CD14-positive monocyte (primary cell): ENCODE measurements around the gene GRB7. TPM values are rescaled to one million over a fixed set of nuclear protein-coding genes. Genes with fewer than 3 reads are reported as not detected.

ENCODE experiments used
- DNase-seq, 3 donors: peaks; one replicate each; pipeline ENCODE4 v3.0.0-alpha.2; 2011 to 2022
- H2AFZ ChIP-seq: 2 replicates; pipeline ENCODE4 v1.6.0; 2012; ENCODE audit warnings: mild to moderate bottlenecking, low read depth, low read length, inconsistent platforms; ENCODE audit not compliant: insufficient read depth, poor library complexity, severe bottlenecking
- H3K27ac ChIP-seq, 2 donors: 1 replicate in 1 of 2; 2 replicates in 1 of 2; pipeline ENCODE4 v1.5.1; 2012 to 2013; ENCODE audit warnings: low read length in 2 of 2, control low read depth in 1 of 2, inconsistent platforms in 1 of 2, low read depth in 1 of 2, mild to moderate bottlenecking in 1 of 2
- H3K27me3 ChIP-seq, 2 donors: one replicate each; pipeline versions ENCODE4 v1.6.0 to v1.6.1; 2011 to 2013; ENCODE audit warnings: low read length in 2 of 2; ENCODE audit not compliant: control insufficient read depth in 2 of 2, insufficient read depth in 2 of 2
- H3K36me3 ChIP-seq, 2 donors: replicated peaks in 1 of 2; 1 replicate in 1 of 2; 2 replicates in 1 of 2; pipeline versions ENCODE4 v1.5.1 to v1.6.1; 2012 to 2013; ENCODE audit warnings: low read length in 2 of 2, control low read depth in 1 of 2, inconsistent platforms in 1 of 2, mild to moderate bottlenecking in 1 of 2; ENCODE audit not compliant: insufficient read depth in 2 of 2, control insufficient read depth in 1 of 2
- H3K4me1 ChIP-seq, 2 donors: 1 replicate in 1 of 2; 2 replicates in 1 of 2; pipeline versions ENCODE4 v1.5.1 to v1.6.1; 2012 to 2013; ENCODE audit warnings: low read length in 2 of 2, control low read depth in 1 of 2, inconsistent platforms in 1 of 2, mild to moderate bottlenecking in 1 of 2, moderate library complexity in 1 of 2; ENCODE audit not compliant: insufficient read depth in 2 of 2, control insufficient read depth in 1 of 2
- H3K4me2 ChIP-seq: replicated peaks from 2 replicates; pipeline ENCODE3; 2012; ENCODE audit warnings: low read length, moderate library complexity, mild to moderate bottlenecking; ENCODE audit not compliant: poor library complexity, severe bottlenecking; ENCODE audit errors: extremely low read depth
- H3K4me3 ChIP-seq, 3 experiments: fragments of 200-600 bp in 1 of 3; sonication (generic) in 1 of 3; replicated peaks in 1 of 3; 1 replicate in 2 of 3; 2 replicates in 1 of 3; pipeline ENCODE4 v1.5.1; 2011 to 2013; ENCODE audit warnings: low read length in 3 of 3, mild to moderate bottlenecking in 3 of 3, control low read depth in 2 of 3, low read depth in 2 of 3, inconsistent platforms in 1 of 3, moderate library complexity in 1 of 3
- H3K79me2 ChIP-seq: 2 replicates; pipeline ENCODE4 v1.6.0; 2012; ENCODE audit warnings: mild to moderate bottlenecking, control low read depth, inconsistent platforms, low read length, moderate library complexity; ENCODE audit not compliant: insufficient read depth
- H3K9ac ChIP-seq: 2 replicates; pipeline ENCODE4 v1.6.0; 2017; ENCODE audit warnings: low read length, mild to moderate bottlenecking; ENCODE audit not compliant: insufficient read depth, poor library complexity, severe bottlenecking
- H3K9me3 ChIP-seq, 2 donors: replicated peaks in 1 of 2; 1 replicate in 1 of 2; 2 replicates in 1 of 2; pipeline versions ENCODE4 v1.5.1 to v1.6.1; 2012 to 2013; ENCODE audit warnings: low read length in 2 of 2, control low read depth in 1 of 2; ENCODE audit not compliant: control insufficient read depth in 1 of 2, insufficient read depth in 1 of 2
- H4K20me1 ChIP-seq: 2 replicates; pipeline ENCODE4 v1.6.0; 2012; ENCODE audit warnings: mild to moderate bottlenecking, low read length, control low read depth, moderate library complexity; ENCODE audit not compliant: insufficient read depth
- H3K27ac Mint-ChIP-seq, 7 donors: one replicate each; pipeline ENCODE4 v1.8.0; 2020; ENCODE audit warnings: mild to moderate bottlenecking in 7 of 7, mixed read lengths in 7 of 7, moderate library complexity in 6 of 7, inconsistent platforms in 2 of 7
- H3K27me3 Mint-ChIP-seq, 3 donors: one replicate each; pipeline ENCODE4 v1.8.0; 2021 to 2022; ENCODE audit warnings: low read depth in 3 of 3, mild to moderate bottlenecking in 3 of 3, mixed read lengths in 3 of 3, moderate library complexity in 3 of 3, inconsistent platforms in 1 of 3
- H3K36me3 Mint-ChIP-seq, 2 donors: one replicate each; pipeline ENCODE4 v1.8.0; 2020; ENCODE audit warnings: mixed read lengths in 2 of 2, inconsistent platforms in 1 of 2, mild to moderate bottlenecking in 1 of 2
- H3K4me1 Mint-ChIP-seq: one replicate; pipeline ENCODE4 v1.8.0; 2020; ENCODE audit warnings: mild to moderate bottlenecking, mixed read lengths
- H3K4me3 Mint-ChIP-seq, 2 donors: one replicate each; pipeline ENCODE4 v1.8.0; 2020; ENCODE audit warnings: mild to moderate bottlenecking in 2 of 2, mixed read lengths in 2 of 2, moderate library complexity in 1 of 2
- H3K9me3 Mint-ChIP-seq, 7 donors: one replicate each; pipeline ENCODE4 v1.8.0; 2020 to 2022; ENCODE audit warnings: mixed read lengths in 7 of 7, mild to moderate bottlenecking in 6 of 7, moderate library complexity in 6 of 7, inconsistent platforms in 2 of 7
- CTCF ChIP-seq: fragments of 200-600 bp; IDR thresholded peaks from one replicate; pipeline ENCODE4 v1.8.0; 2022; ENCODE audit warnings: antibody characterized with exemption, mild to moderate bottlenecking
- WGBS: methylation state at CpG from one replicate; pipeline ENCODE4 v1.1.5; 2013; ENCODE audit warnings: missing lambda C conversion rate; ENCODE audit not compliant: insufficient coverage; 5-methylcytosine and 5-hydroxymethylcytosine counted together
- intact Hi-C, 2 donors: fragments of 100-400 bp; cut with micrococcal nuclease; formaldehyde crosslinking; loops; one replicate each; pipeline versions ENCODE4 v1.15.0 to v1.15.1; 2023
- polyA plus RNA-seq, 3 donors: library from polyadenylated mRNA; depleted of rRNA in 1 of 3; unstranded in 2 of 3; stranded (reverse) in 1 of 3; fragments of 300-500 nt in 2 of 3; fragments of >200 nt in 1 of 3; fragmentation: Illumina TruSeq in 2 of 3; gene quantifications; 1 replicate in 2 of 3; 2 replicates in 1 of 3; pipeline ENCODE4 v1.2.3, GENCODE V29; 2012 to 2021

Gene GRB7
- polyA plus RNA-seq, 3 donors: not detected

GRCh38 chr17:39726617-39727016 lies 11.1 kb upstream of the GRB7 start:
- H3K4me1 Mint-ChIP-seq: peaks cover 9% of the 10 kb centered on the region
- H3K36me3 Mint-ChIP-seq: peaks cover 26 to 38% of the 10 kb centered on the region in 2 donors
- no peak overlapping the region for H3K27ac Mint-ChIP-seq
- peaks cover 9% of the 10 kb centered on the region for H3K79me2 ChIP-seq
- intact Hi-C loops: loop anchor here in 1 of 2 donors (5.0 kb wide), 1 partner anchor 39 kb away; the partner anchor contains the start of gene PGAP3
- H3K9me3 ChIP-seq: no peaks in the 10 kb centered on the region
- H3K4me3 ChIP-seq: no peak overlapping the region
- H3K9me3 Mint-ChIP-seq: peaks cover 0 to 2% (median 0%) of the 10 kb centered on the region in 7 donors
- H2AFZ ChIP-seq: no peak overlapping the region
- H3K27me3 Mint-ChIP-seq: peaks cover 0 to 5% (median 1%) of the 10 kb centered on the region in 3 donors
- no peak overlapping the region for H3K4me3 Mint-ChIP-seq
- no peak overlapping the region for H3K9ac ChIP-seq
- H3K36me3 ChIP-seq: peaks cover 19 to 31% of the 10 kb centered on the region in 2 donors
- no peak for DNase-seq
- H4K20me1 ChIP-seq: no peaks in the 10 kb centered on the region
- TF ChIP-seq CTCF: no peak
- H3K4me2 ChIP-seq: no peak overlapping the region
- H3K27me3 ChIP-seq: no peaks in the 10 kb centered on the region
- H3K27ac ChIP-seq: no peak overlapping the region
- WGBS: 99% methylated on average over 6 of the region's 9 CpGs
- peaks cover 9 to 13% of the 10 kb centered on the region in 2 donors for H3K4me1 ChIP-seq

GRCh38 chr17:39727556-39727955 lies 10.2 kb upstream of the GRB7 start:
- no peak for DNase-seq
- H3K4me3 ChIP-seq: no peak overlapping the region
- no peaks in the 10 kb centered on the region for H4K20me1 ChIP-seq
- no peak overlapping the region for H3K4me2 ChIP-seq
- intact Hi-C loops: loop anchor here in 1 of 2 donors (5.0 kb wide), 1 partner anchor 40 kb away; the partner anchor contains the start of gene PGAP3
- Mint-ChIP-seq H3K9me3 (peaks cover 0 to 2% (median 0%) of the 10 kb centered on the region in 7 donors), H3K27me3 (peaks cover 2 to 6% (median 5%) of the 10 kb centered on the region in 3 donors), H3K27ac (no peak overlapping the region), H3K36me3 (peaks cover 26 to 38% of the 10 kb centered on the region in 2 donors), H3K4me3 (no peak overlapping the region), H3K4me1 (peaks cover 9% of the 10 kb centered on the region)
- H3K9me3 ChIP-seq: no peaks in the 10 kb centered on the region
- no peak for TF ChIP-seq CTCF
- H3K9ac ChIP-seq: no peak overlapping the region
- H3K4me1 ChIP-seq: peaks cover 9 to 13% of the 10 kb centered on the region in 2 donors
- H3K36me3 ChIP-seq: peaks cover 19 to 31% of the 10 kb centered on the region in 2 donors
- no peak overlapping the region for H2AFZ ChIP-seq
- H3K27me3 ChIP-seq: no peaks in the 10 kb centered on the region
- peaks cover 9% of the 10 kb centered on the region for H3K79me2 ChIP-seq
- no peak overlapping the region for H3K27ac ChIP-seq
- 94% methylated on average over 8 of the region's 10 CpGs for WGBS
